Embryonic facial prominence (tissue), 1 donor: ENCODE results near the gene CACNA2D4.

Experiments
- DNase-seq: peaks from one replicate; pipeline ENCODE4 v3.0.0-alpha.2; 2016; ENCODE audit errors: extremely low spot score

Gene CACNA2D4

GRCh38 chr12:1934831-1935230, 16.4 kb upstream of the CACNA2D4 start:
- no peak for DNase-seq

- no peak for DNase-seq
These were observed 15.6 kb upstream of the CACNA2D4 start for GRCh38 chr12:1934068-1934467.

GRCh38 chr12:1933342-1934051, 15.0 kb upstream of the CACNA2D4 start:
- DNase-seq = no peak

- no peak for DNase-seq
These were observed 13.9 kb upstream of the CACNA2D4 start for GRCh38 chr12:1932264-1932777.

DNA sequence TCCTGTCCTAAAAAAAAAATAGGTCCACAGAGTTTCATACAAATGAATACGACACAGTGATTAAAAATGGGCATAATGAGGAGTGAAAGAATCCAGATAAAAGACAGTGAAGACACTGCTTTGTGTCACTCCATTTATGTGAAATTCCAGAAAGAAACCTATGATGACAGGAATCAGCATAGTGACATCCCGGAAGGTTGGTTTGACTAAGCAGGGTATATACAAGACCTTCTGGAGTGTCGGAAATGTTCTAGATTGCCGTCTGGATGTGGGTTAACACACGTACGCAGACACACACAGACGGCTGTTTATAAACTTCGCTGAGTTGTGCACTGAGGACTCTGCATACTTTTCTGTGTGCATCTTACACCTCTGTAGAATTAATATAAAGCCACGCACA, 13.2 kb upstream of the CACNA2D4 start:
- no peak for DNase-seq

GRCh38 chr12:1930803-1931597, 12.5 kb upstream of the CACNA2D4 start:
- DNase-seq = no peak

GRCh38 chr12:1929985-1930802, 11.7 kb upstream of the CACNA2D4 start:
- DNase-seq = no peak

GRCh38 chr12:1929241-1929984, 11.0 kb upstream of the CACNA2D4 start:
- DNase-seq = no peak

GRCh38 chr12:1928439-1929121, 10.1 kb upstream of the CACNA2D4 start:
- DNase-seq = no peak

- no peak for DNase-seq
These were observed 9.4 kb upstream of the CACNA2D4 start for GRCh38 chr12:1927751-1928351.

GRCh38 chr12:1927051-1927680, 8.7 kb upstream of the CACNA2D4 start:
- DNase-seq = no peak

- DNase-seq = no peak
These were observed 7.8 kb upstream of the CACNA2D4 start for GRCh38 chr12:1926251-1926657.

GRCh38 chr12:1925684-1926006, 7.2 kb upstream of the CACNA2D4 start:
- no peak for DNase-seq

GRCh38 chr12:1924996-1925683, 6.7 kb upstream of the CACNA2D4 start:
- DNase-seq = no peak

GRCh38 chr12:1922985-1923384, 4.5 kb upstream of the CACNA2D4 start:
- no peak for DNase-seq

GRCh38 chr12:1922075-1922709, 3.7 kb upstream of the CACNA2D4 start:
- no peak for DNase-seq

DNA sequence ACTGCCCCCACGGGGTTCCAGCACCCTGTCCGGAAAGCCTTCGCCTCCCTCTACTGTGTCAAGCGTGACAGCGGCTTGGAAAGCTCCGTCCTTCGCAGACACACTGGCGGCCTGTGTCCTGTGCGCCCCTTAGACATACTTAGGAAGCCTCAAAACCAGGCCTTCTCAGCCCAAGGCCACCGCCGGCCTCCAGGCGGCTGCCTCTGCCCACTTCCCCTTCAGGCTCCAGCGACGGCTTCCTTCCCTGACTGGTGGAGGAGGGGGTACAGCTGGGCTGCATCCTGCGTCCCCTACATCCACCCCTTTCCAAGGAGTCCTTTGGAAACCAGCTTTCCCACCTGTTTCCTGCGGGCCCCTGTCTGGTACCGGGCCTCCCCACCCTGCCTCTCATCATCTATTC, 2.5 kb upstream of the CACNA2D4 start:
- DNase-seq = no peak

DNA sequence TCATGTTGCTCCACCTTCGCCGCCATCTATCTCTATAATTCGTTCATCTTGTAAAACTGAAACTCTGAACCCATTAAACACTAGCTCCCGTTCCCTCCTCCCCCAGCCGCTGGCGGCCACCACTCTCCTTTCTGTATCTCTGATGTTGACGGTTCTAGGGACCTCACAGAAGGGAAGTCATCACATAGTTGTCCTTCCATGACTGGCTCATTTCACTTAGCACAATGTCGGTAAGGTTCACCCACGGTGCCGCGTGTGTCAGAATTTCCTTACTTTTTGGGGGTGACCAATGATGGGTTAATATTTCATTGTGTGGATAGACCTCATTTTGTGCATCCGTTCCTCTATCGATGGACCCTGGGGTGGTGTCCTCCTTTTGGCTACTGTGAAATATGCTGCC, 2.0 kb upstream of the CACNA2D4 start:
- DNase-seq = no peak

DNA sequence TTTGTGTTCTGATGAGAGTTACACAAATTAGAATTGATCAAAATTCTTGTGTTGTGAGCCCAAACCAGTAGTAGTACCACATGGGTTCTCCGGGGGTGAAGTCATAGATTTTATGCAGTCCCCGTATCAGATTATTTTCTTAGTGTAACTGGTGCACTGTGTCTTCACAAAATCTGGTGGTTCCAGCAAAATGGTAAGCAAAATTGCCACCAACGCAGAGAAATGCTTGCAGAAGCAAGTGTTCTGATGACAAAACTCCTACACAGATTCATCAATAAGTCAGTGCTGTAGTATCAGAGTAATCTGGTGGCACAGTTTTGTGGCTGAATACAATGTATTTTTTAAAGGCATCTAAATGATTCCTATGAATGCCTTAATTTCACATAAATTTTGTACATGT, 1.3 kb upstream of the CACNA2D4 start:
- no peak for DNase-seq
